ENCODE results near the gene PURB.
"Not testable (repeated sequence)": the region's sequence is repeated elsewhere in the genome, so short reads cannot be mapped to it uniquely, and the experiment has no call there.

Gene PURB

GRCh38 chr7:44885394-44886317 lies at the start of gene PURB:
Gene PURB, minus strand, starts transcription at chr7:44885530. Its CDS starts 182 bp downstream, at chr7:44885348.
- peak; percentile 98 for DNase-seq

DNA sequence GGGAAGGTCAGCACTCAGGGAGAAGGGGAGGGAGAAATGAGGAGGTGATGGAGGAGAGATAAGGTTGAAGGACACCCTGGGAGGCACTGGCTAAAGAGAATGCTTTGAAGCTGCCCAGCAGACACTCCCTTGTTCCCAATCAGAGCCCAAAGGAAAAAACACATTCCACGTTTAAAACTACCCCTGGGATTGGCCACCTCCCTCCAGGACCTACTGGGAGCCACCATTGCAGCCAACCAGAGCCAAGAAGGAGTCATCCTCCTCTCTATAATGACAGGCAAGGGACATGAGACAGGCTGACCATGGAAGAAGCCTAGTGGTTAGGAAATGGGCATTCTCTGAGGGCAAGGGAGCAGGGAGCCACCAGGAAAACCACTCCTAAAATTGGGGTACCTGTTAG lies 49.7 kb upstream of the PURB start:
- DNase-seq = no peak

DNA sequence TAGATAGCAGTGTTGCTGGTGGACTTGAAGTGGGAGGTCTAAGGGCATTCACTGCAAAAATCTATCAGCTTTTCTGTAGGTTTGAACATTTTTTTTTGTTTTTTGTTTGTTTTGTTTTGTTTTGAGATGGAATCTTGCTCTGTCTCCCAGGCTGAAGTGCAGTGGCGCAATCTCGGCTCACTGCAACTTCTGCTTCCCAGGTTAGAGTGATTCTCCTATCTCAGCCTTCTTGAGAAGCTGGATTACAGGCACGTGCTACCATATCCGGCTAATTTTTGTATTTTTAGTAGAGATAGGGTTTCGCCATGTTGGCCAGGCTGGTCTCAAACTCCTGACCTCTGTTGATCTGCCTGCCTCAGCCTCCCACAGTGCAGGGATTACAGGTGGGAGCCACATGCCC lies 49.2 kb upstream of the PURB start:
- not testable (repeated sequence) for DNase-seq

- no peak for DNase-seq
These were observed 45.6 kb upstream of the PURB start for GRCh38 chr7:44930921-44931320.

GRCh38 chr7:44922351-44922694 lies 37.0 kb upstream of the PURB start:
- no peak for DNase-seq

DNA sequence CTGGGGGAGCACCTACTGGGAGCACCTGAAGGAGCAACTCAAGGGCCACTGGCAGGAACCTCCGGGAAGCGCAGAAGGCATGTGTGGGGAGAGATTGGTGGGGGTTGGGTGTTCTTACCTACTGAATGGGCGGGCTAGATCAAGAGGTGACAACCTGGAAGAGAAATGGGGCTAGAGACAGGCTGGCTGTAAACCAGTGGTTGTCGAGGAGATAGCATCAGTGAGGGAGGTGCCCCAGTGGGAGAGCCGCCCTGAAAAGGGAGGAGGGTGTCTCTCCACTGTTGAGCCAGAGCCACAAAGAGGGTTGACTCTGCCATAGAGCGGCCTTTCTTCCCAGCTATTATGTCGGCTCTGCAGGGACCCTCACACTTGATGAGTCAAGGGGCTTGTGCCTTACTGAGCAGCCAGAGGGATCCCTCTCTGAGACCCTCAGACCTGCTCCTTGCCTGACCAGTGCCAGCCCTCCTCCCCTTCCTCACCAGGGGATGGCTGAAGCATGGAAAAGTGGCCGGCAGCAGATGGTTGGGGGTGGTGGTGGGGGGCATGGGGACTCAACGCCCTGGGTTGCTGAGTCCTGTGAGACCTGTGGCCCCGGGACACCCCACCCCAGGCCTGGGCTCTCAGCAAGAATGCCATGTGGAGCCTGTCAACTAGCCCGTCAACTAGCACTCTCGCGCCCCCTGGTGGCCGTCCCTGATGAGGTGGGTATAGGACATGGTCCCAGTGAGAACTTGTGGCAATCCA lies 36.4 kb upstream of the PURB start:
- peak; percentile 89 for DNase-seq

DNA sequence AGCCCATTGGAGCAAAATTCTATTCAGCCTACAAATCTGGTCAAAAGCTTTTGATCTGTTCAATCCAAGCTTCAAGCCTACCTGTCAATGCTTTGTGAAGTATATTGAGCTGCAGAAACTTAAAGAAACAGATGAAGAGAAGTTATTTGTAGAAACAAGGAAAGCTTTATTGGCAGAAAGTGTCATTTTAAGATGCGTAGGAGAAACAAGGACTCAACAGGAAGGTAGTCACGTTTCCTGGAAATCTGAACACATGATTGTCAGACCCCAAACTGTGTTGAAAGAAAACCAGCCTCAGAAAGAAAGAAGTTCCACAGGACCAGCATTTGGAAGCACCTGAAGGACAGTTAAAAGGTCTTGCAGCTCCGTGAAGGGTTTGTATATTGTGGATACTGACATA lies 34.8 kb upstream of the PURB start:
- DNase-seq = no peak

DNA sequence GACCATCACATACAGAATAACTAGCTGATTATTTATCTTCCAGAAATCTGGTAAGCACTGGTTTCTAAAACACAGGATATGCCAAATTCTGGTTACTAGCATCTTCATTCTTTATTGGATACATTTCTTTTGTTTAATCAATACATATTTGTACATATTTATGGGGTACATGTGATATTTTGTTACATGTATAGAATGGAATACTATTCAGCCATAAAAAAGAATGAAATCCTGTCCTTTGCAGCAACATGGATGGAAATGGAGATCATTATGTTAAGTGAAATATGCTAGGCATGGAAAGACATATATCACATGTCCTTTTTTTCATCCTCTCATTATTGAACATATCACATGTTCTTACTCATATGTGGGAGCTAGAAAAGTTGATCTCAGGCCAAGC lies 32.7 kb upstream of the PURB start:
- no peak for DNase-seq

DNA sequence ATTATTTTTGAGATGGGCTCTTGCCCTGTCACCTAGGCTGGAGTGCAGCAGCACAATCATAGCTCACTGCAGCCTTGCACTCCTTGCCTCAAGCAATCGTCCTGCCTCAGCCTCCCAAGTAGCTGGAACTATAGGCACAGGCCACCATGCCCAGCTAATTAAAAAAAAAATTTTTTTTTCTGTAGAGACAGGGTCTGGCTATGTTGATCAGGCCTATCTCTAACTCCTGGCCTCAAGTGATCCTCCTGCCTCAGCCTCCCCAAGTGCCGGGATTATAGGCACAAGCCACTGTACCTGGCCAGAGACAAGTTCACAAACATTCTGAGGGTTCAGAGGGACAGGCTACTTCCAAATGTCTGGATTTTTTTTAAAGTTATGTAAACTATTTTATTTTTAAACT lies 32.1 kb upstream of the PURB start:
- DNase-seq = no peak

DNA sequence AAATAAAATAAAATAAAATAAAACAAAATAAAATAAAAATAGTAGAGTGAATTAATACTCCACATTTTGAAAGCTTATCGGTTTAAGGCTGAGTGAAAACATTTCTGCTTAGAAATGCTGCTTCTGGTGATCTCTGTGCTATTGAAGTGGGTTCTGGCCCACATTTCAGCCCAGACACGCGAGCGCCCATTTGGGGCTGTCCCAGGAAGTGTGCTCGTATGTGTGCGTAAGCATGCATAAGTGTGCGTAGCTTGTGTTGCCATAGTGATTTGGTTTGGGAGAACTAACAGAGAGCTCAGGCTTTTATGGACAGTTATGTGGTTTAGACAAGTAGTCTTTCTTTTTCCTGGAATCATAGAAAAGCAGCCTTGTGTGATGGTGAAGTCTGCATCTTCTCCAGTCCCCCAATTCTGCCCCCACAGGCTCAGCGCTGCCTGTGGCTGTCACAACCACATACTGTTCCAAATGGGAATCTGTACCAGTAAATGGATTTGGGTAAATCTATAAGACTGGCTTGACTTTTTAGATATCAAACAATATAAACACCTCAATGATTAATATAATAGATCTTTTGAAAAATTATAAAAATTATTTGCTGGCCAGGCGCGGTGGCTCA lies 29.8 kb upstream of the PURB start:
- DNase-seq = peak; percentile 60

- peak; percentile 88 for DNase-seq
These were observed 27.5 kb upstream of the PURB start for GRCh38 chr7:44912775-44913347.

- DNase-seq = no peak
These were observed 26.6 kb upstream of the PURB start for GRCh38 chr7:44911911-44912310.

DNA sequence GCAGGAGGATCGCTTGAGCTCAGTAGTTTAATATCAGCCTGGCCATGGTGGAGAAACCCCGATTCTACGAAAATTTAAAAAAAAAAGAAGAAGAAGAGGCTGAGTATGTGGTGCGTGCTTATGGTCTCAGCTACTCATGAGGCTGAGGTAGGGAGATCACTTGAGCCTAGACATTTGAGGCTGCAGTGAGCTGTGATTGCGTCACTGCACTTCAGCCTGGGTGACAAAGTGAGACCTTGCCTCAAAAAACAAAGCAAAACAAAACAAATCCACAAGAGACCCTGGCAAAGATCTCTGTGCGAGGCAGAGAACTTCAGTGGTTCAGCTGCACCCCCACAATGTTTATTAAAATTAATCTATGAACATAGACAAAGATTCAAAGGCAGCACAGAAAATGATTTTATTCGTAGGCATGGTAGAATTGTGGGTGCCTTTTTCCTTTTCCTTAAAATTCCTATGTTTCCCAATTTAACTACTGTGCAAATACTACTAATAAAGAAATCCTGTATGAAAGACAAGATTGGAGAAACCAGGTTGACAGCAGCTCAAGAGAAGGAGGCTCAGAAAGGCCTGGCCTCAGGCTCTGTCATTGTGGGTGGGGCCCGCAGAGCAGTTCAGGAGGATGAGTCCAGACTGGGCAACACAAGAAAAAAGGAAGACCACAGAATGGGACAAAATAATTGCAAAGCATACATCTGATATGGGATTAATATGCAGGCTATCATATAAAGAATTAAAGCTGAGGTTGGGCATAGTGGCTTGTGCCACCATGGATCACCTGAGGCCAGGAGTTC lies 24.5 kb upstream of the PURB start:
- no peak for DNase-seq

DNA sequence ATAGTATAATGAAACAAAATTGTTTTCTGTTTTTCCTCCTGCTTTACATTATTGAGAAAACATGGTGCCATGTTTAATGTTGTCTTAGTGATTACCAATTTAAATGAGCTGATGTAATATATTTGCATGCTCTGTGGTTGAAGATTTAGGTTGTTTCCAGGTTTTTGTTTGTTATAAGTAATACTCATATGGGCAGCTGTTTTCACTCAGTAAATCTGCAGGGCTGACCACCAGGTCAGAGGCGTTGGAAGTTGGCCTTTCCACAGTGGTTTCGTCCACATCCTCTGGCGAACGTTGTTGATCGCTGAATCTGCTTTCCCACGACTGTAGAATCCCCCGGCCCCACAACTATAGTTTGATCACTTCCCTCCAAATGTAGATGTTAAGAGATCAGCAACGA lies 21.6 kb upstream of the PURB start:
- DNase-seq = no peak

- no peak for DNase-seq
These were observed 19.8 kb upstream of the PURB start for GRCh38 chr7:44905002-44905635.

- DNase-seq = no peak
These were observed 14.1 kb upstream of the PURB start for GRCh38 chr7:44899443-44899842.

DNA sequence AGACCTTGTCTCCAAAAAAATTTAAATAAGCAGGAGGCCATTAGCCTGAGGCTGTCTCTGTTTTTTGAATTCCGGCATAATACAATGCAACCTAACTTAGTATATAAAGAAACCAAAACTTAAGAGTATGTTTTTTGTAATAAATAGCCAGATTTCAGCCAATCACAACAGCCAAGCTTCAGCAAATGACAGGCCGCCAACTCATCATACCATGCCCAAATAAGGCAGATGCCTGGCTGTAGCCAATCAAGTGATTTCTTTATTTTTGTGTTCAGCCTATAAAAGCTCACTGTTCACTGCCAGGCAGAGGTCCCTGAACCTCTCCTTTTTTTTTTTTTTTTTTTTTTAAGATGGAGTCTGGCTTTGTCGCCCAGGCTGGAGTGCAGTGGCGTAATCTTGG lies 12.7 kb upstream of the PURB start:
- DNase-seq = no peak

- DNase-seq = no peak
These were observed 12.0 kb upstream of the PURB start for GRCh38 chr7:44897309-44897708.

- DNase-seq = no peak
These were observed 9.7 kb upstream of the PURB start for GRCh38 chr7:44894888-44895580.

GRCh38 chr7:44893710-44894234 lies 8.4 kb upstream of the PURB start:
- DNase-seq = no peak

DNA sequence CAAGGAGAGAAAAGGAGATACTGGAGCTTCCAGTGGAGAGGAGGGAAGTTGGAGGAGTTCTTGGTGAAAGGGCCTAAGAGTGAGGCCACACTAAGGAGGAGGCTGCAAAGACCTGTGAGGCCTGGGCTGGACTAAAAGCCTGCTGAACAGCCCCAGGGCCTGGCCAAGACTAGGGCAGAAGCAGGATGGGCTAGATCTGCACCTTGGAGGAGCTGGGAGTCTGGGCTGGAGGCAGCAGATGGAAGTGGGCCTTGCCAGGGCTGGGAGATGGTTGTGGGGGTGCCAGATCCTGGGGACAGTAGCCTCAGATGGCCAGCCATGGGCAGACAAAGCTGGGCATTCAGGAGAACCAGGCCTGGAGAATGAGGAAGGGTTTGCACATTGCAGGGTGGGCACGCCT lies 6.5 kb upstream of the PURB start:
- DNase-seq = no peak

Data from DMS53 (cell line).